ENCODE results near the gene MAML2. TPM values are rescaled to one million over a fixed set of nuclear protein-coding genes. Genes with fewer than 3 reads are reported as not detected.

The MAML2 gene
- total and polyA plus RNA-seq, 2 of the 8 experiments (the other 6 are each of a cell fraction or from before 2014, with no cell fraction given): 3.8 to 6.6 TPM

DNA sequence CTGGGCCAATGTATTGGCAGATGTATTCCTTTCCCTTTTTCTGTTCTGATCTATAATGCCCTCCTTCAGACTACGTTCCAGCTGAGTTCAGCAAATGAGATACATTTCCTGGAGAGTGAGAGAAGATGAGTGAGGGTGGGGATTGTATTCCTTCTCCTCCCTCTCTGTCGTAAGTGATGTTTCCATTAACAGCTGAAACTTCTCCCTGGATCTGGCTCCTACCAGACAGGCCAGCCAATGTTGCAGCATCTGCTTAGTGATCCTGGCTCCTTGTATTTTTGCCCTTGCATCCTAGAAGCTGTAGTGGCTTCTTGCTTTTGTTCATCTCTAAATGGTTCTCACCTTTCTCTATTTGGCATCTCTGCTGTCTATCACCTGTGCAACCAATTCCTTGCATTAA lies 370.9 kb downstream of the MAML2 start:
- Histone ChIP-seq H2BK5ac (ENCODE audit: low read depth, low read length) (no peak overlapping the region), H4K91ac (replicated peaks; ENCODE audit: insufficient read length, low read length) (no peak overlapping the region), H3K18ac (ENCODE audit: extremely low read depth, low read length) (no peak overlapping the region), H3K4ac (replicated peaks; ENCODE audit: insufficient read length, low read depth, low read length) (no peak overlapping the region), H3K36me3 (ENCODE audit: control insufficient read depth in 2 of 4, insufficient read depth in 4 of 4, low read length in 3 of 4) (no peaks in the 10 kb centered on the region), H3K23me2 (ENCODE audit: low read depth, low read length) (no peaks in the 10 kb centered on the region), H3K9ac (replicated peaks in 1 of 4; ENCODE audit: extremely low read depth in 1 of 4, low read depth in 3 of 4, low read length in 3 of 4) (no peak overlapping the region), H3K79me2 (ENCODE audit: control insufficient read depth in 1 of 2, insufficient read depth in 2 of 2, low read length in 2 of 2) (no peaks in the 10 kb centered on the region), H4K8ac (ENCODE audit: extremely low read depth, insufficient read depth, low read length) (no peak overlapping the region), H3K27ac (ENCODE audit: low read depth, low read length) (no peak overlapping the region), H3K79me1 (ENCODE audit: low read depth, low read length) (no peaks in the 10 kb centered on the region), H2BK15ac (ENCODE audit: low read length) (no peak overlapping the region), H3K4me3 (ENCODE audit: extremely low read depth in 1 of 4, insufficient read depth in 2 of 4, low read depth in 3 of 4, low read length in 4 of 4) (no peak overlapping the region), H3K27me3 (replicated peaks in 1 of 4; ENCODE audit: control insufficient read depth in 3 of 4, extremely low read depth in 1 of 4, insufficient read depth in 3 of 4, low read length in 3 of 4) (no peaks in the 10 kb centered on the region), H4K20me1 (replicated peaks in 1 of 2; ENCODE audit: control insufficient read depth in 1 of 2, insufficient read depth in 2 of 2, low read length in 2 of 2) (no peaks in the 10 kb centered on the region), H3K23ac (ENCODE audit: insufficient read length) (no peak overlapping the region), H3K4me2 (ENCODE audit: insufficient read depth in 1 of 2, low read depth in 2 of 2, low read length in 2 of 2) (no peak overlapping the region), H3K4me1 (replicated peaks in 1 of 4; ENCODE audit: control insufficient read depth in 3 of 4, insufficient read depth in 4 of 4, low read length in 3 of 4) (no peaks in the 10 kb centered on the region), H3K56ac (replicated peaks; ENCODE audit: insufficient read length, low read depth, low read length) (no peak overlapping the region), H3K9me3 (ENCODE audit: insufficient read depth in 2 of 2, low read depth in 1 of 2, low read length in 1 of 2) (no peaks in the 10 kb centered on the region), H2BK20ac (ENCODE audit: low read length) (no peak overlapping the region), H2AK5ac (ENCODE audit: low read depth, low read length) (no peak overlapping the region), H3K14ac (ENCODE audit: insufficient read length) (no peak overlapping the region), H2AFZ (ENCODE audit: low read length) (no peak overlapping the region), H4K5ac (ENCODE audit: insufficient read length, low read depth, low read length) (no peak overlapping the region), H2BK12ac (ENCODE audit: low read depth, low read length) (no peak overlapping the region), H2BK120ac (replicated peaks; ENCODE audit: low read depth, low read length) (no peak overlapping the region)
- WGBS, 2 experiments (ENCODE audit: extremely low coverage in 1 of 2, insufficient coverage in 1 of 2, insufficient read length in 1 of 2, insufficient replicate concordance in 2 of 2, low coverage in 1 of 2, low lambda C conversion rate in 2 of 2, missing lambda C conversion rate in 1 of 2): 75% methylated on average over 2 of the region's 2 CpGs; no CpG with 5 or more reads in 1 of the 2 experiments
- DNase-seq (ENCODE audit: low read depth in 1 of 2, low spot score in 2 of 2) (no peak), FAIRE-seq (no peak)
- TF ChIP-seq, protein P1, sequence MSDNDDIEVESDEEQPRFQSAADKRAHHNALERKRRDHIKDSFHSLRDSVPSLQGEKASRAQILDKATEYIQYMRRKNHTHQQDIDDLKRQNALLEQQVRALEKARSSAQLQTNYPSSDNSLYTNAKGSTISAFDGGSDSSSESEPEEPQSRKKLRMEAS (IDR thresholded peaks at IDR 0.05): no peak
- POLR2A ChIA-PET (ENCODE audit: partially characterized antibody): no interaction called here
- CTCF ChIA-PET (ENCODE audit: partially characterized antibody): interaction anchor here (0.6 to 1.7 kb wide), 4 partner anchors 9 to 43 kb away, joined by 3 to 5 read pairs (median 4); no protein-coding TSS in a partner anchor
